ENCODE measurements around the gene DUSP22.

Gene DUSP22

DNA sequence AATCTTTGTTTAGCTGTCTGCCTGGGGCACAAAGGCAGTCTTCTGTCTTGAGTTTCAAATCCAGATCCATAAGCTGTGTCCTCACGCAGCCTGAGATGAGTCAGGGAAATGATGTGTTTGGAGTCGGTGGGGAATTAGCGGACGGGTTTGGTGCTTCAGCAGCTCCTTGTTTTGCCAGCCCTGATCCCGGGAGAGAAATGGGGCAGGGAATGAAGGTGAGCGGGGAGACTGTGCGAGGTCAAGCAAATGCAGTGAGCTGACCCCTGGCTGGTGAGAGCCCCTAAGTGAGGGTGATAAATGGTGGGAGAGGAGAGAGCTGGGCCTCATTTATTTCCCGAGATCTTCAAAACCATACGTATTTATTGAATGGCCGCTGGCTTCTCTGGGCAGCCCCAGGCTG is 21.6 kb downstream of the DUSP22 start:
- H3K4me1 ChIP-seq (ENCODE audit: control insufficient read depth, insufficient read depth, low read length): peaks cover 13% of the 10 kb centered on the region
- H3K27ac ChIP-seq (ENCODE audit: low read depth, low read length): no peak overlapping the region
- H3K9me3 ChIP-seq (ENCODE audit: control insufficient read depth, insufficient read depth, low read length): peaks cover 84% of the 10 kb centered on the region
- H3K27me3 ChIP-seq (ENCODE audit: control insufficient read depth, insufficient read depth, low read length): no peaks in the 10 kb centered on the region
- H3K4me3 ChIP-seq (ENCODE audit: low read depth, low read length): no peak overlapping the region
- H3K9ac ChIP-seq (ENCODE audit: low read depth, low read length): no peak overlapping the region
- H3K36me3 ChIP-seq (ENCODE audit: control insufficient read depth, insufficient read depth, low read length): no peaks in the 10 kb centered on the region

DNA sequence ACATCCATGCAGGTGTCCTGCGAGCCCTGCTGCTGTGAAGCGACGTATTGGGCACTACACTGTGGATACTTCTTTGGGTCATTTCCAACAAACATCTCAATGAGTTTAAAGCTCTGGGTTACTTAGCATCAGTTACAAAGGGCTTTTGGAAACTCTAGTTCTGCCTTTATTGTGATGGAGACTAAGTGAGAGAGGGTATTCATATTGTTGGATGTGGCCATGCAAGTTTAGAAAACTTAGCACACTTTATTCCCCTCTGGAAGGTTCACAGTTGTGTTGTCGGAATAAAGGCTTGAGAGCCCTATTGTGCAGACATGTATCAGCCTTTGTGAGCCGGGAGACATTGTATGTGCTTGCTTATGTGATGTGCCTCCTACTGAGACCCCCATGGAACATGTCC is 22.1 kb downstream of the DUSP22 start:
- Histone ChIP-seq H3K27me3 (ENCODE audit: control insufficient read depth, insufficient read depth, low read length) (no peaks in the 10 kb centered on the region), H3K4me1 (ENCODE audit: control insufficient read depth, insufficient read depth, low read length) (peaks cover 11% of the 10 kb centered on the region), H3K27ac (ENCODE audit: low read depth, low read length) (no peak overlapping the region), H3K36me3 (ENCODE audit: control insufficient read depth, insufficient read depth, low read length) (no peaks in the 10 kb centered on the region), H3K9me3 (ENCODE audit: control insufficient read depth, insufficient read depth, low read length) (peaks cover 84% of the 10 kb centered on the region), H3K4me3 (ENCODE audit: low read depth, low read length) (no peak overlapping the region), H3K9ac (ENCODE audit: low read depth, low read length) (no peak overlapping the region)

DNA sequence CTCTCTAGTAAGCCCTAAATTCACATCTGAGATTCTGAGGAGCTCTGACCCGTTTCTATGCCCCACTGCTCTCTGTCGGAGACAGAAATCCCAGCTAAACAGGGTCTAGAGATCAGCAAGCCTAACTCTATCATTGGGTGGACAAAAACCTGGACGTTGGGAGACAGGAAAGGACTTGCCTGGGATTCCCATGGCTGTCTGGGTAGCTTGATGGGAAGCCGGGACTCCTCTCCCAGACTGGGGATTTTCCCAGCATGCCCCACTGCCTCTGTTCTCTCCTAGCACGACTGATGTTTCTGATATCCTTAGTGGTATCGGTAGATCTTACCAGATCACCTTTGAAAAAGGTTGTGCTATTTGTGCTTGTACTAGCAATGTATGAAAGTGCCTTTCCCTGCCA is 22.9 kb downstream of the DUSP22 start:
- no peaks in the 10 kb centered on the region for H3K27me3 ChIP-seq (ENCODE audit: control insufficient read depth, insufficient read depth, low read length)

DNA sequence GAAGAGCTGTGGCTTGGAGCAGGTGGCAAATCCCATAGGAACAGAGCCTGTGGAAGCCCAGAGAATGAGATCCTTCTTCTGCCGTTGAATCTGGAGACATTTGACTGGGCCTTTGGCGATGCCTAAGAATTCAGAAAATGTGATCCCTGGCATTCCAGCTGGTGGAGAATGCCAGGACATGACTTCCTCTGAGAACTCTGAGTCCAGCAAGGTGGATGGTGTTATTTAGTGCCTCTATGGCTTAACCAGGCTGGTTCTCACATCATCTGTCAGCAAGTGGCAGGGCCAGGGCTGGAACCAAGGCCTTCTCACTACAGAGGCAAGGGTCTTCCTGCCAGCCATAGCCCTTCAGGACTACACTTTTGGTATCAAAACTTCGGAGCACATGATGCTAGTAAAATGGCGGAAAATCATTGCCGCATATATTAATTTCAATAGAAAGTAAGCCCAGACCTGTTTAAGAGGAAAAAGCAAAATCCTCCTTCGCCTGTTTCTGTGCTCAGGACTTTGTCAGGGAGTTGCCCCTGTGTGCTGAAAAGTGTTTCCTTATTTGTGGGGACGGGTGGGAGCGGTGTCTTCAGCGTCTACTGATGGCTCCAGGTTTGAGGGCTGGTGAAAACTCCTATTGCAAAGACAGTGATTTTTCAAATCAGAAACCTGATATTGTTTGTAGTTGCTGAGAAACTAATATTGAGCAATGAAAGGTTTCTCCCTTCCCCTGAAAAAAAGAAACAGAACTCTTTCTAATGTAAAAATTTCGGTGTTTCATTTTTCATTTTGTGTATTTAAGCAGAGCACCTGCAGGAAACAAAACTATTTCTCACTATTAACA is 23.9 kb downstream of the DUSP22 start:
- H3K27me3 ChIP-seq (ENCODE audit: control insufficient read depth, insufficient read depth, low read length): no peaks in the 10 kb centered on the region
- peaks cover 83% of the 10 kb centered on the region for H3K9me3 ChIP-seq (ENCODE audit: control insufficient read depth, insufficient read depth, low read length)
- no peaks in the 10 kb centered on the region for H3K36me3 ChIP-seq (ENCODE audit: control insufficient read depth, insufficient read depth, low read length)
- no peak overlapping the region for H3K9ac ChIP-seq (ENCODE audit: low read depth, low read length)
- no peak overlapping the region for H3K27ac ChIP-seq (ENCODE audit: low read depth, low read length)
- H3K4me1 ChIP-seq (ENCODE audit: control insufficient read depth, insufficient read depth, low read length): peaks cover 11% of the 10 kb centered on the region
- no peak overlapping the region for H3K4me3 ChIP-seq (ENCODE audit: low read depth, low read length)

More for the DNA sequence above, 22.9 kb downstream of the DUSP22 start:
- H3K9ac ChIP-seq (ENCODE audit: low read depth, low read length): no peak overlapping the region
- peaks cover 11% of the 10 kb centered on the region for H3K4me1 ChIP-seq (ENCODE audit: control insufficient read depth, insufficient read depth, low read length)
- peaks cover 83% of the 10 kb centered on the region for H3K9me3 ChIP-seq (ENCODE audit: control insufficient read depth, insufficient read depth, low read length)
- no peak overlapping the region for H3K27ac ChIP-seq (ENCODE audit: low read depth, low read length)
- no peak overlapping the region for H3K4me3 ChIP-seq (ENCODE audit: low read depth, low read length)
- no peaks in the 10 kb centered on the region for H3K36me3 ChIP-seq (ENCODE audit: control insufficient read depth, insufficient read depth, low read length)

DNA sequence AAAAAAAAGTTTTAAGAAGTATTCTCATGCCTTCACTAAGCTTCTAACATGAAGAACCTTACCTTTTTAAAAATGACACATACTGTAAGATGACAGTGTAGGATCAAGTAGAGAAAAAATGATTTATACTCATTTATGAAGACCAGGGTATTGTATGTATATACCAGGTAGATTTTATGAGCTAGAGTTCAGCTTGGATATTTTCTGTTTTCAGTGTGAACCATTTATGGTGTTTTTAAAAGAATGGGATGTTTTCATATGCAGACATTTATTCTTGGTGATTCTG is 24.4 kb downstream of the DUSP22 start:
- H3K4me1 ChIP-seq (ENCODE audit: control insufficient read depth, insufficient read depth, low read length): peaks cover 11% of the 10 kb centered on the region

DNA sequence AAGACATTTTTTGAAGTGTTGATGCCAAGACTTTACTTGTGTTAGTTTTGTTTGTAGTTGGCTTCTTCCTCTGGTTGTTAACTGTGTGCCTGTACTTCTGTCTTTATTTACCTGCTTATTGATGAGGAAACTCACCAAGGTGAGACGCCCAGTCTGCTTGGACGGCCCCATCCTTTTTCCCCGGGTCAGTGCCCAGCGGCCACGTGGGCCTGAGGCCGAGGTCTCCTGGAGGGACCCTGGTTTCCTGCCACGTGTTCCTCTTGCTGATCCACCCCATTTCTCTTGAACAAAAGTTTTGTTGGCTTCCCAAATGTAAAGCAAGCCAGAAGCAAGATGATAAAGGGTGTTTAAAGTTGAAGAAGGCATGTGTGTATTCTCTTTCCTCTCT is 24.8 kb downstream of the DUSP22 start:
- peaks cover 8% of the 10 kb centered on the region for H3K4me1 ChIP-seq (ENCODE audit: control insufficient read depth, insufficient read depth, low read length)
- H3K27me3 ChIP-seq (ENCODE audit: control insufficient read depth, insufficient read depth, low read length): no peaks in the 10 kb centered on the region
- H3K27ac ChIP-seq (ENCODE audit: low read depth, low read length): no peak overlapping the region
- H3K4me3 ChIP-seq (ENCODE audit: low read depth, low read length): no peak overlapping the region
- no peaks in the 10 kb centered on the region for H3K36me3 ChIP-seq (ENCODE audit: control insufficient read depth, insufficient read depth, low read length)
- no peak overlapping the region for H3K9ac ChIP-seq (ENCODE audit: low read depth, low read length)
- peaks cover 87% of the 10 kb centered on the region for H3K9me3 ChIP-seq (ENCODE audit: control insufficient read depth, insufficient read depth, low read length)

More for the DNA sequence above, 24.4 kb downstream of the DUSP22 start:
- Histone ChIP-seq H3K9ac (ENCODE audit: low read depth, low read length) (no peak overlapping the region), H3K9me3 (ENCODE audit: control insufficient read depth, insufficient read depth, low read length) (peaks cover 87% of the 10 kb centered on the region), H3K36me3 (ENCODE audit: control insufficient read depth, insufficient read depth, low read length) (no peaks in the 10 kb centered on the region), H3K27me3 (ENCODE audit: control insufficient read depth, insufficient read depth, low read length) (no peaks in the 10 kb centered on the region), H3K27ac (ENCODE audit: low read depth, low read length) (no peak overlapping the region), H3K4me3 (ENCODE audit: low read depth, low read length) (no peak overlapping the region)

DNA sequence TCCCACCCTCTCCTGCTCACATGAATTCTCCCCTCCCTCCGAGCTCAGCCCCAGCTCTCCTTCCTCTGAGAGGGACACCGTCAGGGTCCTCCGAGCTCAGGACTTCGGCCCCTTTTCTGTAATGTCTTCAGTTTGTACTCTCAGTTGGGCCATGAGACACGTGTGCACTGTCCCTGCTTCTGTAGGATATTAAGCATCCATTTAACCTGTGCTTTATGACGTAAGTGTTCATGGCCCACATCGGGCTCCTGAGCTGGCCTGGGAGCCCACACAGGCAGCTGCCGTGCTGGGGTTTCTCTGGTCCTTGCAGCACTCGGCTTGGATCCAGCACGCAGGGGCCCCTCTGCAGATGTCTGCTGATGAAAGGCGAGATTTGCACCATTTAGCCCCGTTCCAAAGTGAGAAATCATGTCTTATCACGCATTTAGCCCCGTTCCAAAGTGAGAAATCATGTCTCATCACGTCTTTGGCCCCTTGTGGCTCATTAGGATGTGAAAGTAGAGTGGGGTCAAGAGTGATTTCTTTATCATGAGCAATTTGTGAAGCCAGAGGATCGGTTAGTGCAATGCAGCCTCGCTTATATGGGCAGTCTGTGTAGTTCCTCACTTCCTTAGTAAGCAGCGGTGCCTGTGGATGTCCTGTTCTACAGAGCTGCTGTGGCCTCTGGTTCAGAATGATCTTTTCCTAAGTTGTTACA is 25.3 kb downstream of the DUSP22 start:
- Histone ChIP-seq H3K4me1 (ENCODE audit: control insufficient read depth, insufficient read depth, low read length) (peaks cover 8% of the 10 kb centered on the region), H3K9ac (ENCODE audit: low read depth, low read length) (no peak overlapping the region), H3K4me3 (ENCODE audit: low read depth, low read length) (no peak overlapping the region), H3K9me3 (ENCODE audit: control insufficient read depth, insufficient read depth, low read length) (peaks cover 87% of the 10 kb centered on the region), H3K36me3 (ENCODE audit: control insufficient read depth, insufficient read depth, low read length) (no peaks in the 10 kb centered on the region), H3K27ac (ENCODE audit: low read depth, low read length) (no peak overlapping the region), H3K27me3 (ENCODE audit: control insufficient read depth, insufficient read depth, low read length) (no peaks in the 10 kb centered on the region)

DNA sequence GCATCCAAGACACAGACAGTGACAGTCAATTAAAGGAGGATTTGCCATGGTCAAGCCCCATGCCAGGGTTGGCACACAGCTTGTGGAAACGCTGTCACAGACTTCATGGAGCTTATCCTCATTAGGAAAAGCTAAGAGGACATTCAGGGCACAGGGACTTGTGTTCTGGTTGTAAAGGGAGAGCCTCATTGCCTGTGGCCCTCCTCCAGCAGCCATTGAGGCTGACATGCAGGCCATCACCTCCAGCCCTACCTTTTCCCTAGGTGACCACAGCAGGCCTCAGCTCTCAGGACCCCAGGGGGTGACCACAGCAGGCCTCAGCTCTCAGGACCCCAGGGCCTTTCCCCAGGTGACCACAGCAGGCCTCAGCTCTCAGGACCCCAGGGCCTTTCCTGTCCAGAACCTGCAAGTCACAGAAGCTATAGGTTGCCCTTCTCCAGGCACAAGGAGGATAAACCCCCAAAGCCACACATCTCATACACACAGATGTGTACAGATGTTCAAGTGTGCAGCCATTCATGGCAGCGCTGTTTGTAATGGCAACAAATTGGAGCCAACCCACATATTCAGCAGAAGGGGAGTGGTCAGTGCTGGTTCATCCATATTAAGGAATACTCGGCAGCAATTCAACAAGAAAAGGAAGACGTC is 26.1 kb downstream of the DUSP22 start:
- H3K36me3 ChIP-seq (ENCODE audit: control insufficient read depth, insufficient read depth, low read length): no peaks in the 10 kb centered on the region
- H3K27ac ChIP-seq (ENCODE audit: low read depth, low read length): no peak overlapping the region
- no peaks in the 10 kb centered on the region for H3K27me3 ChIP-seq (ENCODE audit: control insufficient read depth, insufficient read depth, low read length)
- peaks cover 8% of the 10 kb centered on the region for H3K4me1 ChIP-seq (ENCODE audit: control insufficient read depth, insufficient read depth, low read length)
- H3K9me3 ChIP-seq (ENCODE audit: control insufficient read depth, insufficient read depth, low read length): peaks cover 86% of the 10 kb centered on the region
- H3K9ac ChIP-seq (ENCODE audit: low read depth, low read length): no peak overlapping the region
- H3K4me3 ChIP-seq (ENCODE audit: low read depth, low read length): no peak overlapping the region

DNA sequence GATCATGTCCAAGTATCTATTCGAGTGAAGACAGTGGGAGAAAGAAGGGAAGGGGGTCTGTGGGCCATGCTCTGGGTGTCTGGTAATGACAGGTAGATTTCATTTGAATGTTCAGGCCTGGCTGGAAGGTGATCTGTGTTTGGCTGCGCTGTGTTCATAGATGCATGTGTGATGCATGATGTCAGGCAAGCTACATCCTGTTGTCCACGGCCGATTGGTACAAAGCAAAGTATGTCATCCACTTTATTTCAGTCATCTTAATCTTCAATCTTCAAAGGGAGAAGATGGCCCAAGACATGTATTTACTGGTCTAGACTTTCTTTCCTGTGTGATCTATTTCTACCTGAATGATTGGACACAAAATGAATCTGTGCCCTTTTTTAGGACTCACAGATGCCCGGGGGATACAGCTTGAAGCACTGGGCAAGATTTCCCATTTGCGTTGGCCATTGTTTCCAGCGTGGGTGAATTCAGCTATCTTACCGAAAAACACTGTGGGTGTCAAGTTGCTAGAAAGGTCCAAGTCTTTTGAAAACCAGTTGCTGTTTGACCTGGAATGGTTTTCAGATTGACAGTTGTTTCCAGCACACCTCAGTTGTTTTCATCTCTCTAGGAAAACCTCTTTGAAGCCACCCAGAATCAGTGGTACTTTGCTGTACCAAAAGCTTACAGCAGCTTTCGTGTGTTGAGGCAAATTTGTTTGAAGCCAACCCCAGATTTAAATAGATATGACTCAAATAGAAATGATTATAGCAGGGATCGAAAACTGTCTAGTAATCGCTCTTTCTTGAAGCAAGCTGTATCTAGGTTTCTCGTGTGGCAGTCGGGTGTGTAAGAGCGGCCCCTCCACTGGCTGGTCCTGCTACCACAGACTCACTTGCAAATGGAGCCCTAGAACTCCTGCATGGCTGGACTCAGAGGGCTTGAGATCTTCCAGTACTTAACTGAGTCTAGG is 27.2 kb downstream of the DUSP22 start:
- Histone ChIP-seq H3K27ac (ENCODE audit: low read depth, low read length) (no peak overlapping the region), H3K9me3 (ENCODE audit: control insufficient read depth, insufficient read depth, low read length) (peaks cover 80% of the 10 kb centered on the region), H3K9ac (ENCODE audit: low read depth, low read length) (no peak overlapping the region)

DNA sequence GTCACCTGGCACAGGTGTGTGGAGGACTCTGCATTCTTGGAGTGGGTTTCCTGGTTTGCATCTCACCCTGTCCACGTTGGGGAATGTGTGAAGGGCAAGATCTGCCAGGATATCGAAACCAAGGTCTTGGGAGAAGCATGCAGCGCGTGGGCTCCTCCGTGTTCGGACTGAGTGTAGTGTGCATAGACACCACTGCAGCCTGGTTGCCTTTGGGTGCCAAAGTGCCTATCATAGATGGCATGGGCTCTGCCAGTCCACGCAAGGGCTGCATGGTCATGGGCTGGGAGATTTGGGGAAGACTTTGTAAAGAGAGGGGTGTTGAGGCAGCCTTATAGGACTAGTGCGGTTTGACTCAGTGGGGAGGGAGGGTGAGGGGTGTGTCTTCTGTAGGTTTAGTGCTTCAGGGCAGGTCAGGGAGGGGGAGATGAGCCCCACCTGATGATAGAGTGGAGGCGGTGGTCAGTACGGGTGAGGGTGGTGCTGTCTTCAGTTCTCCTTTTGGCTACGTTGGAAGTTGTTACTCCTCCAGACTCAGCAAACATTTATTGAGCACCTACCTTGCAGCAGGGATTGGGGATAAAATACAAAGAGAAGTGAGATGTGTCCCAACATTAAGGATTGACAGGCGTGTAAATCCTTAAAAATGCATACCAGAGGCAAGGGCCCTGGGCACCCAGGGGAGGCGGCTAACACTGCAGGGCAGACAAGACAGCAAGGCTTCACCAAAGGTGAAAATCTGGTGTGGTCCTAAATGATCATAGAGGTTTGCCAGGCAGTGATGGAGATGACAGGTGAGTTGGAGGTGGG is 28.3 kb downstream of the DUSP22 start:
- peaks cover 74% of the 10 kb centered on the region for H3K9me3 ChIP-seq (ENCODE audit: control insufficient read depth, insufficient read depth, low read length)
- no peak overlapping the region for H3K4me3 ChIP-seq (ENCODE audit: low read depth, low read length)
- no peak overlapping the region for H3K9ac ChIP-seq (ENCODE audit: low read depth, low read length)
- H3K27me3 ChIP-seq (ENCODE audit: control insufficient read depth, insufficient read depth, low read length): no peaks in the 10 kb centered on the region
- H3K27ac ChIP-seq (ENCODE audit: low read depth, low read length): no peak overlapping the region
- H3K4me1 ChIP-seq (ENCODE audit: control insufficient read depth, insufficient read depth, low read length): no peaks in the 10 kb centered on the region
- no peaks in the 10 kb centered on the region for H3K36me3 ChIP-seq (ENCODE audit: control insufficient read depth, insufficient read depth, low read length)

More for the DNA sequence above, 27.2 kb downstream of the DUSP22 start:
- no peaks in the 10 kb centered on the region for H3K27me3 ChIP-seq (ENCODE audit: control insufficient read depth, insufficient read depth, low read length)
- peaks cover 4% of the 10 kb centered on the region for H3K4me1 ChIP-seq (ENCODE audit: control insufficient read depth, insufficient read depth, low read length)
- no peaks in the 10 kb centered on the region for H3K36me3 ChIP-seq (ENCODE audit: control insufficient read depth, insufficient read depth, low read length)
- H3K4me3 ChIP-seq (ENCODE audit: low read depth, low read length): no peak overlapping the region

All from HUES48 (cell line).